Measurements from ENCODE around the gene SLC8A3. TPM values are rescaled to one million over a fixed set of nuclear protein-coding genes. Genes with fewer than 3 reads are reported as not detected.
A peak's percentile ranks its signal among the peaks of the same experiment; 100 is the strongest.

Gene SLC8A3
- total and polyA plus RNA-seq, 2 of the 13 experiments (the other 11 are each of a cell fraction or from before 2014, with no cell fraction given) = 0.01 to 0.02 TPM

GRCh38 chr14:70190156-70190555, 1.4 kb upstream of the SLC8A3 start:
- no peak for FAIRE-seq
- Histone ChIP-seq H3K9me3 (ENCODE audit: low read length) (no peaks in the 10 kb centered on the region), H3K36me3 (replicated peaks in 1 of 2; ENCODE audit: control insufficient read depth in 1 of 2, insufficient read depth in 2 of 2, low read length in 2 of 2) (no peaks in the 10 kb centered on the region), H3K4me1 (ENCODE audit: insufficient read depth, low read length) (peaks cover 7% of the 10 kb centered on the region), H3K4me2 (ENCODE audit: low read depth, low read length) (no peak overlapping the region), H3K27ac (ENCODE audit: extremely low read length, insufficient read depth, low read length) (no peak overlapping the region), H2AFZ (ENCODE audit: low read length) (no peak overlapping the region), H4K20me1 (ENCODE audit: insufficient read depth, low read length) (no peaks in the 10 kb centered on the region), H3K79me2 (ENCODE audit: insufficient read depth, low read length) (no peaks in the 10 kb centered on the region), H3K4me3 (replicated peaks in 1 of 3; ENCODE audit: insufficient read depth in 1 of 3, low read depth in 2 of 3, low read length in 3 of 3) (no peak overlapping the region), H3K9ac (ENCODE audit: insufficient read depth, low read depth, low read length) (no peak overlapping the region), H3K27me3 (ENCODE audit: control insufficient read depth in 1 of 2, insufficient read depth in 2 of 2, low read length in 2 of 2) (peaks cover 7 to 57% of the 10 kb centered on the region in 2 experiments)
- TF ChIP-seq SOX13 (IDR thresholded peaks at IDR 0.05) = no peak
- TF ChIP-seq SOX13 (CRISPR knock-in tag; conservative IDR thresholded peaks at IDR 0.05 in 1 of 2, IDR thresholded peaks at IDR 0.05 in 1 of 2) = no peak
- TF ChIP-seq ZFYVE20 (CRISPR knock-in tag; IDR thresholded peaks at IDR 0.05; ENCODE audit: borderline replicate concordance, low read depth) = no peak
- TF ChIP-seq HNRNPUL1 (IDR thresholded peaks at IDR 0.05; ENCODE audit: low read depth, low read length) = no peak
- in situ Hi-C loops (cut with HindIII; ENCODE audit: extremely low pct_ligation_motif_present, low pct_unique_long_range_greater_than_20kb) = no loop called here
- intact Hi-C loops (cut with micrococcal nuclease; ENCODE audit: unreplicated experiment) = no loop called here
- no TSS peak for BruUV-seq (replicated peaks)
- POLR2A ChIA-PET = no interaction called here
- 49% methylated on average over 6 of the region's 6 CpGs for WGBS (ENCODE audit: low lambda C conversion rate)
- CTCF ChIA-PET (ENCODE audit: low intra/inter-chr PET ratio, low total read pairs) = no interaction called here
- ATAC-seq = no peak
- no peak for DNase-seq (ENCODE audit: low spot score)

GRCh38 chr14:70189456-70190077, 816 bp upstream of the SLC8A3 start:
- peaks cover 7% of the 10 kb centered on the region for H3K4me1 ChIP-seq (ENCODE audit: insufficient read depth, low read length)
- peak overlapping the region in 2 of 3 experiments; percentile 34 to 68; a peak in 2 of 6 replicates for H3K4me3 ChIP-seq (replicated peaks in 1 of 3; ENCODE audit: insufficient read depth in 1 of 3, low read depth in 2 of 3, low read length in 3 of 3)
- no peaks in the 10 kb centered on the region for H3K36me3 ChIP-seq (replicated peaks in 1 of 2; ENCODE audit: control insufficient read depth in 1 of 2, insufficient read depth in 2 of 2, low read length in 2 of 2)
- BruUV-seq (replicated peaks) = no TSS peak
- H3K4me2 ChIP-seq (ENCODE audit: low read depth, low read length) = peak overlapping the region; percentile 78
- in situ Hi-C loops (cut with HindIII; ENCODE audit: extremely low pct_ligation_motif_present, low pct_unique_long_range_greater_than_20kb) (no loop called here), intact Hi-C loops (cut with micrococcal nuclease; ENCODE audit: unreplicated experiment) (no loop called here)
- H3K79me2 ChIP-seq (ENCODE audit: insufficient read depth, low read length) = no peaks in the 10 kb centered on the region
- TF ChIP-seq SRSF1 (optimal IDR thresholded peaks at IDR 0.05; ENCODE audit: low read depth, low read length) (no peak), PREB (CRISPR knock-in tag; IDR thresholded peaks at IDR 0.05) (no peak), ZNF672 (CRISPR knock-in tag; IDR thresholded peaks at IDR 0.05) (no peak), PRDM4 (CRISPR knock-in tag; IDR thresholded peaks at IDR 0.05; ENCODE audit: borderline replicate concordance) (no peak), SMC3 (IDR thresholded peaks at IDR 0.05; ENCODE audit: low read length) (no peak), IRF2 (CRISPR knock-in tag; IDR thresholded peaks at IDR 0.05) (no peak), PITX1 (CRISPR knock-in tag; IDR thresholded peaks at IDR 0.05) (no peak)
- TF ChIP-seq, protein P1, sequence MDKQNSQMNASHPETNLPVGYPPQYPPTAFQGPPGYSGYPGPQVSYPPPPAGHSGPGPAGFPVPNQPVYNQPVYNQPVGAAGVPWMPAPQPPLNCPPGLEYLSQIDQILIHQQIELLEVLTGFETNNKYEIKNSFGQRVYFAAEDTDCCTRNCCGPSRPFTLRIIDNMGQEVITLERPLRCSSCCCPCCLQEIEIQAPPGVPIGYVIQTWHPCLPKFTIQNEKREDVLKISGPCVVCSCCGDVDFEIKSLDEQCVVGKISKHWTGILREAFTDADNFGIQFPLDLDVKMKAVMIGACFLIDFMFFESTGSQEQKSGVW (CRISPR knock-in tag; IDR thresholded peaks at IDR 0.05; ENCODE audit: borderline replicate concordance) = no peak
- H3K27ac ChIP-seq (ENCODE audit: extremely low read length, insufficient read depth, low read length) = no peak overlapping the region
- FAIRE-seq = no peak
- DNase-seq (ENCODE audit: low spot score) = no peak
- no peak overlapping the region for H3K9ac ChIP-seq (ENCODE audit: insufficient read depth, low read depth, low read length)
- no peak overlapping the region for H2AFZ ChIP-seq (ENCODE audit: low read length)
- CTCF ChIA-PET (ENCODE audit: low intra/inter-chr PET ratio, low total read pairs) = no interaction called here
- POLR2A ChIA-PET = no interaction called here
- WGBS (ENCODE audit: low lambda C conversion rate) = 32% methylated on average over 9 of the region's 9 CpGs
- no peaks in the 10 kb centered on the region for H3K9me3 ChIP-seq (ENCODE audit: low read length)
- no peak for ATAC-seq
- H4K20me1 ChIP-seq (ENCODE audit: insufficient read depth, low read length) = no peaks in the 10 kb centered on the region
- peaks cover 7 to 57% of the 10 kb centered on the region in 2 experiments for H3K27me3 ChIP-seq (ENCODE audit: control insufficient read depth in 1 of 2, insufficient read depth in 2 of 2, low read length in 2 of 2)
